Mesodermal cell (in vitro differentiated cells): Measurements from ENCODE around the gene SEMA5A.

Experiments used
- H3K27ac ChIP-seq: 2 replicates; pipeline ENCODE4 v1.7.0; 2013; ENCODE audit warnings: mild to moderate bottlenecking, low read depth, low read length, moderate library complexity; ENCODE audit not compliant: severe bottlenecking
- H3K36me3 ChIP-seq: 2 replicates; pipeline ENCODE4 v1.7.1; 2013; ENCODE audit warnings: mild to moderate bottlenecking, low read length, moderate library complexity; ENCODE audit not compliant: control insufficient read depth, insufficient read depth
- H3K4me1 ChIP-seq: one replicate; pipeline ENCODE4 v1.7.1; 2013; ENCODE audit warnings: mild to moderate bottlenecking, low read length; ENCODE audit not compliant: insufficient read depth, control insufficient read depth, poor library complexity, severe bottlenecking
- H3K4me3 ChIP-seq: 2 replicates; pipeline ENCODE4 v1.7.0; 2013; ENCODE audit warnings: low read length, control low read depth, mild to moderate bottlenecking; ENCODE audit not compliant: insufficient read depth, poor library complexity, severe bottlenecking; ENCODE audit errors: extremely low read depth
- H3K9me3 ChIP-seq: 2 replicates; pipeline ENCODE4 v1.7.1; 2013; ENCODE audit warnings: mild to moderate bottlenecking, low read length, moderate library complexity; ENCODE audit not compliant: control insufficient read depth
- WGBS, 2 experiments: methylation state at CpG; one replicate each; pipeline ENCODE4 v1.1.5; 2013; ENCODE audit warnings: missing lambda C conversion rate in 2 of 2; ENCODE audit not compliant: insufficient coverage in 2 of 2; 5-methylcytosine and 5-hydroxymethylcytosine counted together

Gene SEMA5A

GRCh38 chr5:9474219-9475002 lies 71.5 kb downstream of the SEMA5A start:
- no peaks in the 10 kb centered on the region for H3K4me1 ChIP-seq
- peaks cover 16% of the 10 kb centered on the region for H3K9me3 ChIP-seq
- no peak overlapping the region for H3K27ac ChIP-seq
- H3K36me3 ChIP-seq: peaks cover 39% of the 10 kb centered on the region
- WGBS, 2 experiments: 73 to 88% methylated on average over 7 to 8 of the region's 10 CpGs
- no peak overlapping the region for H3K4me3 ChIP-seq

DNA sequence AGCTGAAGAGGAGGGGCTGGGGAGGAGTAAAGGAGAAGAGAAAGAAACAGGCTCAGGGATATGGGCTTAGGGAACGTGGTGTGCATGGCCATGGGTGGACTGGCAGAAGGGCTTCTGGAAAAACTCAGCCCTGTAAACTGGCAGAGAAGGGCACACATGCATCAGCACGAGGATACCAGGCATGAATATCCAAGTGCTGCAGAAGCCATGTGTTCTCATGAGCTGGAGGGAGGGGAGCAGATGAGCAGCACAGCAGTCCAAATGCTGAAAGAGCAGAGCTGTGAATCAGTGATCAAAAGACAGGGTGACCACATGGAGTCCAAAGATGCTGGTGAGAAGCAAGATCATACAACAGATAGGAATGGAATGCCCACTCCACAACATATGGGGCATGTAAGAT lies 72.3 kb downstream of the SEMA5A start:
- Histone ChIP-seq H3K36me3 (peaks cover 31% of the 10 kb centered on the region), H3K9me3 (peaks cover 13% of the 10 kb centered on the region), H3K4me3 (no peak overlapping the region), H3K4me1 (no peaks in the 10 kb centered on the region), H3K27ac (no peak overlapping the region)
- 91 to 100% methylated on average over 2 of the region's 2 CpGs for WGBS, 2 experiments

- no peak overlapping the region for H3K27ac ChIP-seq
These were observed 75.5 kb downstream of the SEMA5A start for GRCh38 chr5:9470410-9470809.

GRCh38 chr5:9468060-9468388 lies 77.9 kb downstream of the SEMA5A start:
- Histone ChIP-seq H3K4me3 (no peak overlapping the region), H3K36me3 (peaks cover 20% of the 10 kb centered on the region), H3K4me1 (peaks cover 11% of the 10 kb centered on the region), H3K9me3 (peaks cover 3% of the 10 kb centered on the region), H3K27ac (peak overlapping the region; percentile 79)
- 0 to 51% methylated on average over 1 to 4 of the region's 4 CpGs for WGBS, 2 experiments

More at GRCh38 chr5:9470410-9470809, 75.5 kb downstream of the SEMA5A start:
- Histone ChIP-seq H3K9me3 (peaks cover 3% of the 10 kb centered on the region), H3K4me1 (peaks cover 11% of the 10 kb centered on the region), H3K4me3 (no peak overlapping the region), H3K36me3 (peaks cover 20% of the 10 kb centered on the region)
- WGBS, 2 experiments: 100% methylated on average over 1 of the region's 1 CpG; no CpG with 5 or more reads in 1 of the 2 experiments

DNA sequence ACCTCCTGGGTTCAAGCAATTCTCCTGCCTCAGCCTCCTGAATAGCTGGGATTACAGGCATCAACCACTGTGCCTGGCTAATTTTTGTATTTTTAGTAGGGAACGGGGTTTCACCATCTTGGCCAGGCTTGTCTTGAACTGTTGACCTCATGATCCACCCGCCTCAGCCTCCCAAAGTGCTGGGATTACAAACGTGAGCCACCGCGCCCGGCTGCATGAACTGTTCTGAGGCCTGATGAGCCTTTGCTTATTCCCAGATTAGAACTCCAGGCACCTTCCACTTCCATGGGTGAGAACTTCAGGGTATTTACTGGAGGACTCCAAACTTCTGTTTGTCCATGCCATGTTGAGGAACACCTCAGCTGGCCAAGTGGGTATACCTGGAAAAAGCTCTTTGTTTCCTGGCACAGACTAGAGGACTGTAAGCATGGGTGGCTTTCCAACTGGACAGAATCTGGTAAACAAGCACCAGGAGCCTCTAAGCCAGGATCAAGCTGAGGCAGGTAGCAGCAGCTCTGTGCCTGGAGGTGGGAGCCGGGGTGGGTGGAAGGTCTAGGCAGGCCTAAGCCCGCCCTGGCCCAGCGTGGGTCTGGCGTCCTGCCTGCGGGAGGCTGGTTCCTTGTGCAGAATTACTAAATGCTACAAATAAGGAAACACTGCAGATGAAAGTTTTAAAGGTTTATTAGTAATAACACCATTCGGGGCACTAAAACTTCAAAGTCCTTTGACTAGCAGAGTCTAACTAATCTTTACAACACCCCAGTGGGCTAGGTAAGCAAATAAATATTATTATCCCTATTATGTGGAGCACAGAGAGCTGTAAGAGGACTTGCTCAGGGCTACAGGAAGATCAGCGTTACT lies 78.4 kb downstream of the SEMA5A start:
- Histone ChIP-seq H3K27ac (peak overlapping the region; percentile 79), H3K4me3 (no peak overlapping the region), H3K9me3 (peaks cover 3% of the 10 kb centered on the region), H3K36me3 (peaks cover 20% of the 10 kb centered on the region), H3K4me1 (peaks cover 11% of the 10 kb centered on the region)
- 83 to 84% methylated on average over 7 to 9 of the region's 13 CpGs for WGBS, 2 experiments

DNA sequence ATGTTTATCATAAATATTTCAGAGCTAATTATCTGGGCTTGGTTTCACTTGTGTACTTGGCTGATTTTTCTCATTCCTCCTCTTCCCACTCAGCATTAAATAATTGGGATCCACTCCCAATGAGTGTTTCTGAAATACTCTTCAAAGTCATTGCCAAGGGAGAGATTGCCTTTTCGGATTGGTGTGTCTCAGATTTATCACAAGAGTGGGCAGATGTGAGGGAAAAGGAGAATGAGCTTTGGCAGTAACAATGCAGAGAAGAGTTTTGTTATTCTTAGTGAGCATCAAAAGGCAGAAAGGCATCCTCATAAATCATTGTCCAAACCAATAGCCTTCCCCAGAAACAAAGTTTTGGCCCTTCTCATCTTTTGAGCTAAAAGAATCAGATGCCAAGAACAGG lies 79.2 kb downstream of the SEMA5A start:
- Histone ChIP-seq H3K27ac (no peak overlapping the region), H3K36me3 (peaks cover 20% of the 10 kb centered on the region), H3K9me3 (peaks cover 3% of the 10 kb centered on the region), H3K4me1 (peaks cover 11% of the 10 kb centered on the region), H3K4me3 (no peak overlapping the region)
- 100% methylated on average over 1 of the region's 1 CpG; no CpG with 5 or more reads in 1 of the 2 experiments for WGBS, 2 experiments

DNA sequence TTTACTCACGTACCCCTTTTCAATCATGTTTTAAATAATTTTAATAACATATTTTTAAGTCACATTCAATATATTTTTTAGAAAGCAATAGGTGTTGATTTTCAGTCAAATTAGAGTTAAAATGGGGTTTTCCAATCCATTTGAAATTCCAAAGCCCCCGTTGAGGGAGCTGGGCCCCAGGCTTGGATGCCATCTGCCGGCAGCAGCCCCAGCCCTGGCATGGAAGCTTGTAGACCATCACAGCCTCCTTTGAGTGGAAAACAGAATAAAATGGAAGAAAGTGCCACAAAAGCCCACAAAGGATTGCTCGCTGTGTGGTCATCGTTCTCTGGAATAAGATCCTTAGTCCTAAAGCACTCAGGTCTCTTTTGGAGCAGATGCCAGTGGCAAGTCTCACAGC lies 81.4 kb downstream of the SEMA5A start:
- Histone ChIP-seq H3K36me3 (peaks cover 10% of the 10 kb centered on the region), H3K4me3 (no peak overlapping the region), H3K27ac (no peak overlapping the region), H3K9me3 (peaks cover under 1% of the 10 kb centered on the region), H3K4me1 (peaks cover 11% of the 10 kb centered on the region)
- WGBS, 2 experiments: 94 to 97% methylated on average over 3 to 4 of the region's 5 CpGs

DNA sequence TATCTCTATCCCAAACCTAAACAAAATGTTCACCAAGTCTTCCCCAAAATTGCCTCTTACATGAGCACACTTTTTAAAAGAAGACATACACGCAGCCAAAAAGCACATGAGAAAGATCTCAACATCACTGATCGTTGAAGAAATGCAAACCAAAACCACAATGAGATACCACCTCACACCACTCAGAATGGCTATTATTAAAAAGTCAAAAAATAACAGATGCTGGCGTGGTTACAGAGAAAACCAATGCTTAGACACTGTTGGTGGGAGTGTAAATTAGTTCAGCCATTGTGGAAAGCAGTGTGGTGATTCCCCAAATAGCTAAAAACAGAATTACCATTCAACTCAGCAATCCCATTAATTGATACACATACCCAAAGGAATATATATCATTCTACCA lies 83.8 kb downstream of the SEMA5A start:
- no CpG with 5 or more reads among the region's 3 CpGs for WGBS, 2 experiments

GRCh38 chr5:9460885-9461645 lies 84.8 kb downstream of the SEMA5A start:
- H3K4me3 ChIP-seq: no peak overlapping the region
- peaks cover 13% of the 10 kb centered on the region for H3K4me1 ChIP-seq
- H3K9me3 ChIP-seq: no peaks in the 10 kb centered on the region
- WGBS, 2 experiments: no CpG with 5 or more reads among the region's 3 CpGs
- H3K27ac ChIP-seq: no peak overlapping the region
- peaks cover 8% of the 10 kb centered on the region for H3K36me3 ChIP-seq

More for the DNA sequence above, 83.8 kb downstream of the SEMA5A start:
- Histone ChIP-seq H3K9me3 (no peaks in the 10 kb centered on the region), H3K27ac (no peak overlapping the region), H3K4me3 (no peak overlapping the region), H3K36me3 (peaks cover 15% of the 10 kb centered on the region), H3K4me1 (peaks cover 7% of the 10 kb centered on the region)

DNA sequence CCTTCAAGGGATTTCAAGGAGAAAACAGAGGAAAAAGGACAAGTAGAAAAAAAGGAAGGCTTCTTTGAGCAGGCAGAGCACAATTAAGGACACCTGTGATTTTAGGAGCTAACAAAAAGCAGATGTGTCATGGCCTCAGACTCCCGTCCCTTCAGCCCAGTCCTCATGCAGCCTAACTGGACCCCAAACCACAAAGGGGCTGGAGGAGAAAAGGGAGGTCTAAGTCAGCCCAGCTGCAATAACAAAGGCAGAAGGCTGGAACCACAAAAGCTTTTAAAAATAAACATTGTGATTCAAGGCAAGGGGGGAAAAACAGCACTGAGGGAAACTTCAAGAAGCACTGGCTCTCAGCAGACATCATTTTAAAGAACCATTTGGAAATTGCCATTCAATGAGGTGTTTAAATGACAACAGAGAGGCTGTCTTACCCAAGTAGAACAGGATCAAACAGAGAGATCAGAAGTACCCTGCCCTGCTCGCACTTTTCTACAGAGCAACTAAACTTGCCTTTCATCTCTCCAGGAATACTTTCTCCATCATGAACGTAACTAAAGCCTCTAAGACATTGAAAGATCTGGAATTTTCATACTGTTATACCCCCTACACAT lies 89.3 kb downstream of the SEMA5A start:
- no peak overlapping the region for H3K4me3 ChIP-seq
- peaks cover 29% of the 10 kb centered on the region for H3K4me1 ChIP-seq
- WGBS, 2 experiments: 51 to 77% methylated on average over 2 of the region's 3 CpGs
- peaks cover 10% of the 10 kb centered on the region for H3K36me3 ChIP-seq
- peak overlapping the region; percentile 72 for H3K27ac ChIP-seq
- peaks cover 7% of the 10 kb centered on the region for H3K9me3 ChIP-seq
